GM10248 (cell line): Measurements from ENCODE around the gene ACVR1B.

Experiments
- CTCF ChIA-PET: fragments of 300-600 bp; sonication (Branson Sonifier 250); formaldehyde crosslinking; extraction: SDS; loops from one replicate; lab custom pipeline; 2021; ENCODE audit warnings: antibody characterized with exemption; lab: Yijun Ruan, JAX
- POLR2A ChIA-PET: fragments of 350-650 bp; sonication (Branson Sonifier 250); formaldehyde crosslinking; extraction: SDS; loops from one replicate; lab custom pipeline; 2020; ENCODE audit warnings: antibody characterized with exemption; lab: Yijun Ruan, JAX
- DNase-seq: peaks from one replicate; pipeline ENCODE4 v3.0.0; 2012; ENCODE audit errors: extremely low spot score
- CTCF ChIP-seq: IDR thresholded peaks from 2 replicates; pipeline ENCODE4 v1.5.1; 2012; ENCODE audit warnings: mild to moderate bottlenecking, low read depth; ENCODE audit errors: extremely low read depth, missing control alignments, control extremely low read depth

The ACVR1B gene

GRCh38 chr12:52036587-52037171, 85.2 kb downstream of the ACVR1B start:
- POLR2A ChIA-PET = interaction anchor here (1.5 kb wide), 1 partner anchor 14 kb away, joined by 6 read pairs; the partner anchor contains the start of gene NR4A1
- no peak for TF ChIP-seq CTCF
- peak; percentile 77 for DNase-seq
- CTCF ChIA-PET = interaction anchor here (1.2 to 33.0 kb wide), 5 partner anchors 9 to 85 kb away, joined by 3 to 1220 read pairs (median 6); partner anchors contain the start of genes ATG101, NR4A1 and SMIM41

- ChIA-PET CTCF (interaction anchor here (1.5 to 33.0 kb wide), 3 partner anchors 14 to 83 kb away, joined by 6 to 1220 read pairs (median 172); partner anchors contain the start of genes ATG101, NR4A1 and SMIM41), POLR2A (no interaction called here)
- TF ChIP-seq CTCF = no peak
- no peak for DNase-seq
Observed at GRCh38 chr12:52037248-52037861, 85.9 kb downstream of the ACVR1B start.

GRCh38 chr12:52038447-52038846, 86.9 kb downstream of the ACVR1B start:
- ChIA-PET CTCF (interaction anchor here (1.1 to 33.0 kb wide), 4 partner anchors 15 to 78 kb away, joined by 3 to 1220 read pairs (median 88); partner anchors contain the start of genes ATG101, NR4A1 and SMIM41), POLR2A (interaction anchor here (1.8 kb wide), 1 partner anchor 12 kb away, joined by 8 read pairs; the partner anchor contains the start of gene NR4A1)
- DNase-seq = no peak
- no peak for TF ChIP-seq CTCF

- DNase-seq = no peak
- TF ChIP-seq CTCF = no peak
- CTCF ChIA-PET = interaction anchor here (1.1 to 33.0 kb wide), 3 partner anchors 8 to 30 kb away, joined by 5 to 1220 read pairs (median 172); partner anchors contain the start of genes ATG101, NR4A1 and SMIM41
- POLR2A ChIA-PET = interaction anchor here (2.4 kb wide), 1 partner anchor 10 kb away, joined by 10 read pairs; the partner anchor contains the start of gene NR4A1
Observed at GRCh38 chr12:52041035-52041434, 89.5 kb downstream of the ACVR1B start.

- POLR2A ChIA-PET = interaction anchor here (0.5 to 2.4 kb wide), 3 partner anchors 10 to 310 kb away, joined by 3 to 10 read pairs (median 4); partner anchors contain the start of gene NR4A1
- peak; percentile 34 for TF ChIP-seq CTCF
- DNase-seq = peak; percentile 65
- CTCF ChIA-PET = interaction anchor here (13.7 to 33.0 kb wide), 2 partner anchors 18 to 29 kb away, joined by 172 to 1220 read pairs; partner anchors contain the start of genes ATG101, NR4A1 and SMIM41
Observed at GRCh38 chr12:52041695-52042123, 90.2 kb downstream of the ACVR1B start.
